NK-92 (cell line): ENCODE measurements around the gene MUC5AC.
"Not testable (repeated sequence)": the region's sequence is repeated elsewhere in the genome, so short reads cannot be mapped to it uniquely, and the experiment has no call there.

Source experiments
- DNase-seq: peaks from one replicate; lab custom pipeline; 2025; ENCODE audit not compliant: unreplicated experiment; lab: John Stamatoyannopoulos, UW

The MUC5AC gene

DNA sequence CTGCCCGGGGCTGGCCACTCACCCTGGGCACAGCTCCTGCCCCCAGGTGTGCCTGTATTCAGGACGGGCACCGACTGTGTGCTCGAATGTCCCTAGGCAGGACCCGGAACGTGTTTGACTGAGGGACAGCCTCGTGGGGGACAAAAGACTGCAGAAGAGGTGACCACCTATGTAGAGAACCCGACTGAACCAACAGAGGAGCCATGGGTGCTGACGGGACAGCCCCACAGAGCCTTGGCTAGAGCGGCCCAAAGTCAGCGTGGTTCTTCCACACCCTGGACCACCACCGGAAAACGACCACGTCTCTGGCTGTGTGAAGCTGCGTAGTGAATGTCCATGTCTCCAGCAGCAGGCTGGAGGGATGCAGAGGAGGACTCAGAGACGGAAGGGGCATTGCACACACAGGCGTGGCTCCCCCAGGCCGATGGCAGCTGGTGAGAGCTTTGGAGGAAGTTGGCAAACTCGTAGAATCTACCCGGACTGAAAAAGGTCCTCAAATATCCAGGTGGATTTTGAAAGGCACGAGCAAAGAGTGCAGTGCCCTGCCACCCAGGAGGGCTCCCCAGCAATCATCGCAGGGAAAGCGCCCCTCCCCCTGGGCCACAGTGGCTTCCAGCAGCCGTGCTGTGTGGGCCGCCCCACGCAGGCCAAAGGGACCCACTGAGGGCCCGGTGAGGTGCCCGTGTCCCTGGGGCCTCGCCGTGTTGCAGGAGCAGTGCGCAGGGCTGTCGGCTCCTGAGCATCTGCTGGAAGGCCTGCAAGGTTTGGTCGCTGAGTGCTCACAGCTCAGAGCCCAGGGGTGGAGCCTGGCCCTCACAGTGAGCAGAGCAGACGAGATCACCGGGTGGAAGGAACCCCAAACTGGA lies 47.6 kb downstream of the MUC5AC start:
- DNase-seq, result no peak

- no peak for DNase-seq
Measured at GRCh38 chr11:1205987-1206331, 48.2 kb downstream of the MUC5AC start.

DNA sequence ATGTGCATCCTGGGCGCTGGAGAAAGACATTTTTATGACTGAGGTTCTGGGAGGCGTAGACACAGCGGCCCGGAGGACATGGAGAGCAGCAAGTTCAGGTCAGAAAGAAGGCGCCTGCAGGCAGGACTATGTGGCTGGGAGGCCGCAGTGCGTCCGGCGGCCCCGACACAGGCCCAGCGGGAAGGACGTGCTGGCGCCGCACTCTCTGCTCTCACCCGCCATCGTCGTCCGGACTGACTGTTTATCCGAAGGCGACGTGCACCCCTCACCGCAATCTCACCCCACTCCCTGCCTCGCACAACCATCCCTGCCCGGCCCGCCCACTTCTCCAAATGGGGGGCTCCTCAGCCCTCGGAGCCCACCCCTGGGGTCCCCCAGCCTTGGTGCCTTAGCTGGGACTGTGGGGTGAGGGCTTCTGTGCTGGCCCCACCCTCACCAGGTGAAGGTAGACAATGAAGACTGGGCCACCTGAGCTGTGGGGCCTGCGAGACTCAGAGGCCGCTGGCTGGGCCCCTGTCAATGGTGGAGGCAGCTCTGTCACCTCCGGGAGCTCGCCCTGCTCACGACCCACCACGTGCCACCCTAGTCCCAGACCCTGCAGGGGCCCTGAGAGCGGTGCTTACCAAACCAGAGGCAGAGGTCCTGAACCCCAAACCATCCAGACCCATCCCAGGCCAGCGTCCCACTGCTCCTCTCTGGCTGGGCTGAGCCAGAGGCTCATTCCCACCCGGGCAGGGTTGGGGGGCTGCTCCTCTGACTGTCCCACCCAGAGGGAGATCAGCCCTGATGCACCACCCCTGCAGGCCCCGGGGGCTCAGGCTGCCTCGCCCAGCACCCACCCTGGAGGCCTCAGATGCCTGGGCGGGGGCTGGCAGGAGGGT lies 48.9 kb downstream of the MUC5AC start:
- no peak for DNase-seq

DNA sequence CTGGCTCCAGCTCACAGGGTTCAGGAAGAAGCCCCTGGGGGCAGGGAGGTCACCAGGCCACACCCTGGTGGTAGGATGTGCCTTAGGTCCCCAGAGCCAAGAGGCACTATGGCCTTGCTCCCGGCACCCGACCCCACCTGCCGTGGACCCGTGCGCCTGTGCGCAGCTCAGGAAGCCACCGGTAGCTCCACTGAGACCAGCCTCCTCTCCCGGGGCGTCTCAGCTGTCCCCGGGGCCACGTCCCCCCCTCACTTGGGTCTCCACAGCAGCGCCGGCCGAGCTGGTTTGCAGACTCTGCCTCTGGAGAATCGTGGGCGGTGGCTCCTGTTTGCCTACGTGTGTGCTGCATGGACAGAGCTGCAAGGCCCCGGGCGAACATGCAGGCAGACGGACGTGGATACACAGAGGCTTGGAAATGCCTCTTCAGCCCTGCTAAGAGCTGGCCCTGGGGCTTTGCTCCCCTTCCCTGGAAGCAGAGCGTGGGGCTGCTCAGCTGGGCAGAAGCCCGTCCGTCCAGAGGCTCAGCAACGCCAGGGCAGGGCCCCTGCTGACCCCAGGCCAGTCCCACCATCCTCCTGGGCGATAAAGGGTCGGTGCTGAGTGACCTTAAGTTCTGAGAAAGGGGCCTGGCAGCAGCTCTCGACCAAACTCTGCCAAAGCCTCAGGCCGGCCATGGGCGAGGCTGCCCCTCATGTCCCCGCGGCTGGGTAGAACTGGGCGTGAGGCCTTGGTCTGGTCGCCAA lies 49.8 kb downstream of the MUC5AC start:
- no peak for DNase-seq

DNA sequence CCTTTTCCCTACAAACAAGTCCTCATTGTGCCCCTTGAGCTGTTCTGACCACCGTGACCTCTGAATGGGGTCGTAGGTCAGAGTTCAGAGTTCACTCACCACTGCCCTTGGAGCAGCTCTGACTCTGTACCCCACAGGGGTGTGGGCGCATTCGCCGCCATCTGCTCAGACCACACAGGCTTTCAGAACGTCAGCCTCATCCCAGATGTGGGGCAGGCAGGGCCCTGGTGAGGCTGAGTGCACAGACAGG lies 50.3 kb downstream of the MUC5AC start:
- no peak for DNase-seq

DNA sequence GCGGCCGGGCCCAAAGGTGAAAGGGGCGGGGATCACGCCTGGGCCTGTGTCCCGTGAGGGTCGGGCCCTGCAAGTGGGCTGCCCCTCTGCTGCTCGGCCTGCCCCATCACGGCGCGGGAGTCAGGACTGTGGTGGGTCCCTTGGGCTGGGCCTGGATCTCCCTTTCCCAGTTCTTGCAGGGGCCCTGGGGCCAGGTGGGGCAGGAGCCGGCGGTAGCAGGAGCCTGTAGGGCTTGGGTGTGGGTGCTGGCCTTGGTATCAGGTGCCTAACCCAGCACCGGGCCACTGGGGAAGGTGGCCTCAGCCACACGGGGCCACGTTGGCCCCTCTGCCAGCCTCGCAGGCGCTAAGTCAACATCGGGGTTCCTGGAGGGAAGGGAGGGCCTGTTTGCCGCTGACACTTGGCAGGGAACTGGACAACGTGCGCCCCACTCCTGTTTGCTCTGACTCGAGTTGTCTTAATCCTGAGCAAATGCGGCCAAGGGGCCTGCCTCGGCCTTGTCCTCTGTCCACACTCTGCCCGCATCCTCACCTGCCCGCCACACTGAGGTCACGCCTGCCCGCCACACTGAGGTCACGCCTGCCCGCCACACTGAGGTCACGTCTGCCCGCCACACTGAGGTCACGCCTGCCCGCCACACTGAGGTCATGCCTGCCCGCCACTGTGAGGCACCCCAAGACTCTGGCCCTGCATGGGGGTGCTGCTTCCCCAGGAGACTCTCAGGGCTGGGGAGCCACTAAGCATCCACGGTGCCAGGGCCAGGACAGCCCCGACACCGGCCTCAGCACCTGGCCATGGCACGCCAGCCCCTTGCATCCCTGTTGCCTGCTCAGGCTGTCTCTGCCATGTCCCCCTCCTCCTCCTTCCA lies 50.9 kb downstream of the MUC5AC start:
- no peak for DNase-seq

- DNase-seq, result no peak
Measured at GRCh38 chr11:1209371-1210057, 51.8 kb downstream of the MUC5AC start.

DNA sequence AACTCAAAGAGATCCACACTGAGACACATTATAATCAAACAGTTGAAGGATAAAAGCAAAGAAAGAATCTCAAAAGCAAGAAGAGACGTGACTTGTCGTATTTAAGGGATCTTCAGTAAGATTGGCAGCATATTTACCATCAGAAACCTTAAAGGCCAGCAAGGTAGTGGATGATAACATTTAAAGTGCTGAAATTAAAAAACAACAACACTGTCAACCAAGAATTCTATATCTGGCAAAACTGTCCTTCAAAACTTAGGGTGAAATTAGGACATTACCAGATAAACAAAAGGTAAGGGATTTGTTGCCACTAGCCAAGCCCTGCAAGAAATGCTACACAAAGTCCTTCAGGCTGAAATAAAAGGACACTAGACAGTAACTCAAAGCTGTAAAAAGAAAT lies 54.1 kb downstream of the MUC5AC start:
- DNase-seq, result no peak

GRCh38 chr11:1215826-1216225 lies 58.1 kb downstream of the MUC5AC start:
- not testable (repeated sequence) for DNase-seq

DNA sequence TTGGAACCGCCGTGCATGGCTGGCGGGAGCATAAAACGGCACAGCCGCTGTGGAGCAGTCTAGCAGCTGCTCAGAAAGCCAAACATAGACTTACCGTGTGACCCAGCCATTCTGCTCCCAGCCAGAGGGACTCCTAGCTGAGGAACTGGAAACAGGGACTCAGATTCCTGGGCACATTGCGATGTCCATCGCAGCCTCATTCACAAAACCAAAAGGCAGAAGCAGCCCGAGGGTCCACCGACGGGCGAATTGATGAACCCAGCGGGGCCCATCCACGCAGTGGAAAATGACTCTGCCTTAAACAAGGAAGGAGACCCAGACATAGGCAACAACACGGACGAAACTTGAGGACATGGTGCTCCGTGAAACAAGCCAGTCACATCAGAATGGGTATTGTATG lies 59.4 kb downstream of the MUC5AC start:
- no peak for DNase-seq

GRCh38 chr11:1218256-1218787 lies 60.6 kb downstream of the MUC5AC start:
- DNase-seq, result no peak

DNA sequence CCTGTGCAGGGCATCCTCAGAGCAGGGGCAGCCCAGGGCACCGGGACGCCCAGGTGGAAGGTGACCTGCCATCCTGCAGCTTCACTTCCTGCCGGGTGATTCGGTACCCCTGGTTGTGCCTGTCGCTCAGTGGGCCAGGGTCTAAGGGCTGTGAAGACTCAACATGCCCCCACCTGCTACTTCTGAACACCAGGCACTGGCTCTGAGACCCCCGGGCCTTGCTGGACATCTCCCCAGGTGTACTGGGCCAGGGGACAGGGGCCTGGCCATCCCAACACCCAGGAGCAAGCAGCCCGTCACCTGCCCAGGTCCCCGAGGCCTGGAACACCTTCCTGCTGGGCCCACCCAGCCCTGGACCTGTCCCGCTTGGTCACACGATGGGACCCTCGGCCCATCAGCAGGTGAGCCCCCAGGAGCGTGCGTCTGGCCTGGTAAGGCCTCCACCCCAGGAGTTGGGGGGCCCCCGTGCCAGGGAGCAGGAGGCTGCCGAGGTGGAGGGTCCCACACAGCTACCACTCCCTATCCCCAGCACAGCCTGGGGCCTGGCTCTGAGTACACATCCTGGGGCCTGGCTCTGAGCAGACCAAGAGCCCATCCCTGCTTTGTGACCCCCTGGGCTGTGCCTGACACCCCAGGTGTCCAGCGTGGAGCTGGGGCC lies 61.2 kb downstream of the MUC5AC start:
- DNase-seq, result no peak

DNA sequence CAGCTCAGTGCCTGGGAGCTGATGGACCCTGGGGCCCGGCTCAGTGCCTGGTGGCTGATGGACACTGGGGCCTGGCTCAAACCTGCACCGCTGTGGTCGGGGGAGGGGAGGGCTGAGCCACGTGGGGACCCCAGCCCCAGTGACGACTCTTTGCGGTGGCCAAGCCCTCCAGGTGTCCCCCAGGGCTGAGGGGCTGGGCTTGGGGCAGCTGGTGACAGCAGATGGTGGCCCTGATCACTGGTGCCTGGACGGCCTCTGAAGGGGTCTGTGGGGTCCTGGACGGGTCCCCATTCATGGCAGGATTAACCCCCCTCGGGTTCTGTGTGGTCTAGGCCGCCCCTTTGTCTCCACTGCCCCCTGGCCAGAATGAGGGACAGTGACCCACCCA lies 61.7 kb downstream of the MUC5AC start:
- no peak for DNase-seq

DNA sequence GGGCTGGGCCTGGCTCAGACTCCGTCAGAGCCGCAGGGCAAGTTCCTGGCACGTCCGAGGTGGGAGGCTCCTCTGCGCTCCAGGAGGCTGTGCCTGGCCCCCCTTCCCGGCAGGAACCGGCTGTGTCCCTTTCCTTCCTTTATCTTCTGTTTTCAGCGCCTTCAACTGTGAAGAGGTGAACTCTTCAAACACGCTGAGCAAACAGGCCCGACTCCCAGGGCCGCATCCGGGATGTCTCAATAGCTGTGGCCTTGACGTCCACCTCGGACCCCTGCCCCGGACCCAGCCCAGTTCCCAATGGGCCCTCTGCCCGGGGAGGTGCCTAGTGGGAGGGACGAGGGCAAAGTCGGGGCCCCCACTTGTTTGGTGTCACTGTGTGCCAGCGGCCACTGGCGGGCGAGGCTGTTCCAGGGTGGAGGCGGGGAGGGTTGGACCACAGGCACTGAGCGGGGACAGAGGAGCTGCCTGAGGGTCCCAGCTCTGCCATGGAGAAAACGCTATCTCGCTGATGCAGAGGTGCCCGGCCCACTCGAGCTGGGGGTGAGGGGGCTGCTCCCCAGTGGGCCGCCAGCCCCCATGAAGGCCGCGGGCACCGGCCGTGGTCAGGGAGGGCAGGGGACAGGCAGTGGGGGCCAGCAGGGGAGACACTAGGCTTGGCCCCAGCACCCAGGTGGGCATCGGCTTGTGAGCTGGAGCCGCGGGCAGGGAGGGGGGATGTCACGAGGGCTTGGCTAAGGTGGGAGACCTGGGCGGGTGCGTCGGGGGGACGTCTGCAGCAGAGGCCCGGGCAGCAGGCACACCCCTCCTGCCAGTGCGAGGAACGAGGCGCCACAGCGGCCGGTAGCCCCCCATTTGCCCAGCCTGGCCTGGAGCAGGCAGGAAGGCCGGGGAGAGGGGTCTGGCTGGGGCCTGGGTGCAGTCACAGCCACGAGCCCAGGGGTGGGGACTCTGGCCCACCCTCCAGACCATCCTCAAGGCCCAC lies 62.4 kb downstream of the MUC5AC start:
- DNase-seq, result no peak

DNA sequence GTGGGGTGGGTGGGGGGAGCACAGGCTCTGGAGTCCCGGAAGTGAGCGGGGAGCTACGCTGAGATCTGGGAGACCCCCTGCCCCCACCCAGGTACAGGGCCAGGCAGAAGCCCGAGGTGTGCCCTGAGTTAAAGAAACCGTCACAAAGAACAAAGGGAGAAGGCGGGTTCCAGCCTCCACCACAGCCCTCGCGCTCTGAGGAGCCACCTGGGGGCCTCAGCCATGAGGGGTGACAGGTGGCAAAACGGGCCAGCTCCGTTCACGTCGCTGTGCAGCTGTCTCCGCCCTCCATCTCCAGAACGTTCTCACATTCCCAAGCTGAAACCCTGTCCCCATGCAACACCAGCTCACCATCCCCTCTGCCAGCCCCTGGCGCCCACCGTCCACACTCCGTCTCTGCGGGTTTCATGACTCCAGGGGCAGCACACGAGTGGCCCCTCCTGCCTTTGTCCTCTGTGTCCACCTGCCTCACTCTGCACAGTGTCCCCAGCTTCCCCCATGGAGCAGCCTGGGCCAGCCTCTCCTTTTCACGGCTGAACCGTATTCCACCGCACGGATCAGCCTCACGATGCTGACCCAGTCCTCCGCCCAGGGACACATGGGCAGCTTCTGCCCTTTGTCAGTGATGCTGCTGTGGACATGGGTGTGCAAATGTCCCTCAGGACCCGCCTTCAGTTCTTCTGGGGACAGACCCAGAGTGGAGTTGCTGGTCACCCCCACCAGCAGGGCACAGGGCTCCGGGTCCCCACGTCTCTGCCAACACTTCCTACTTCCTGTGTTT lies 63.4 kb downstream of the MUC5AC start:
- no peak for DNase-seq

- DNase-seq, result no peak
Measured at GRCh38 chr11:1221848-1222311, 64.1 kb downstream of the MUC5AC start.
